Stimulated activated CD8-positive, alpha-beta memory T cell treated with anti-CD3 and anti-CD28 coated beads, Interleukin-12 subunit alpha, Interleukin-12 subunit beta, amount 100 ng/mL, for 4 hours (primary cell): Measurements from ENCODE around the gene TBC1D23.
"Not testable (repeated sequence)": the region's sequence is repeated elsewhere in the genome, so short reads cannot be mapped to it uniquely, and the experiment has no call there.

ENCODE experiments used
- DNase-seq: peaks from one replicate; pipeline ENCODE4 v3.0.0-alpha.2; 2020; ENCODE audit warnings: low read depth

Gene TBC1D23

GRCh38 chr3:100306695-100307094, 45.9 kb downstream of the TBC1D23 start:
- no peak for DNase-seq

DNA sequence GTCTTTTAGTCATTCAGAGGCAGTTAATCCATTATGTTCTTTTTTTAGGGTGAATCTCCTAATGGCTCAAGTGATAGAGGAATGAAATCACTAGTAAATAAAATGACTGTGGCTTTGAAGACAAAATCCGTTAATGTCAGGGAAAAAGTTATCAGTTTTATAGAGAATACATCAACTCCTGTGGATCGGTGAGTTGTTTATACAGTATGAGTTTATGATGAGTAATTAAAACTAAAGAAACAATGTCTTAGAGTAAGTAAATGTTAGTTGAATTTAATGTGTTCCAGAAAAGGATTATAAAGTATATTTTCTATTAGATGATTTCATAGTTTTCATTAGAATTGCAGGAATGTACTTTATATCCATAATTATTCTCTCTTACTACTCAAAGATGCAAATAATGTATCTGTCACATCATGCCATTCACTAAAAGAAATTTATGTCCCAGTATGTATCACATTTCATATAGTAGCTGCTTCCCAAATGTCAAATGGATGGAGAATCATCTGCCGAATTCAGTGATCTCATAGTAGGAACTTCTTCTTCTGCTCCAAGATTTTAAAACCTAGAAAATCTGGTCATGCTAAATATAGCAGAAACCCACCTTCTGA, 49.7 kb downstream of the TBC1D23 start:
- DNase-seq, result no peak

DNA sequence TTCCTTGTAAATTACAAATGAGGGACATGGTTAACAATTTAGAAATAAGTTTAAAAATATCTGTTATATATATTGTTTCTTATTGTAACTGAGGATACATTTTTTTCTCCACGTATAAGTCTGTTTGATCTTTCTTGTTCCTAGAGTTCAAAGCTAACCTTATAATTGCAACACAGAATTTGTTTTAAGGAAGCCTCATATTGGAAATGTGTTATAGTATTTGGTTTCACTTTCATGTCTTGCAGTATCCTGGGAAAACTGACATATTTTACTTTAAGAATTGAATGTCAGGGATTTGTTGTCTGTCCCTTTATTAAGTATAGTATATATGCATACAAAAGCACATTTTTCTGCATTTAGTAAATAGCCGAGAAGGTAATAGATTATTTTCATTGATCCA, 50.2 kb downstream of the TBC1D23 start:
- no peak for DNase-seq

DNA sequence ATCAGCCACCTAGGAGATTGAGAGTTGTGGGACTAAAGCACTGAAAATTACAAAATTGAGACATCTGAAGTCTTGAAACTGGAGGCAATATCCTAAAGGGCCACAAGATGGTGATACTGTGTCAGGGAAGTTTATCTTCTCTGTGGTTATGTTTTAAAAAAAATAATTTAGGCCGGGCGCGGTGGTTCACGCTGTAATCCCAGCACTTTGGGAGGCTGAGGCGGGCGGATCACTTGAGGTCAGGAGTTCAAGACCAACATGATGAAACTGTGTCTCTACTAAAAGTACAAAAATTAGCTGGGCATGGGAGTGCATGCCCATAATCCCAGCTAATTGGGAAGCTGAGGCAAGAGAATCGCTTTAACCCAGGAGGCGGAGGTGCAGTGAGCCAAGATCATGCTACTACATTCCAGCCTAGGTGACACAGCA, 55.9 kb downstream of the TBC1D23 start:
- DNase-seq, result no peak

DNA sequence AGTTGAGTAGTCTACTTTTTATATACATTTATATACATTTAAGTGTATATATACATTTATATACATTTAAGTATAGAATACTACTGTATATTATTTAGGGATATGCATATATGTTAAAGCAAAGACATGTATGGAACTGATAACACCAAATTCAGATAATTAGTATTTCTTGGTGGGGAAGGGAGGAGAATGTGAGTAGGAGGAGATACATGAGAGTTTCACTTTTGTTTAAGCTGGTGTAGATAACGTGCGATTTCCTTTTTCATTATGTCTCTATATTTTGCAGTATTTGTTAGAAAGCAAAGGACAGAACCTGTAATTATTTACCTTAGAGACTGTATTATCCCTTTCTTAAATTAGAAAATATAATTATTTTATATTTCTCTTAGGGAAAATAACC, 57.1 kb downstream of the TBC1D23 start:
- no peak for DNase-seq

DNA sequence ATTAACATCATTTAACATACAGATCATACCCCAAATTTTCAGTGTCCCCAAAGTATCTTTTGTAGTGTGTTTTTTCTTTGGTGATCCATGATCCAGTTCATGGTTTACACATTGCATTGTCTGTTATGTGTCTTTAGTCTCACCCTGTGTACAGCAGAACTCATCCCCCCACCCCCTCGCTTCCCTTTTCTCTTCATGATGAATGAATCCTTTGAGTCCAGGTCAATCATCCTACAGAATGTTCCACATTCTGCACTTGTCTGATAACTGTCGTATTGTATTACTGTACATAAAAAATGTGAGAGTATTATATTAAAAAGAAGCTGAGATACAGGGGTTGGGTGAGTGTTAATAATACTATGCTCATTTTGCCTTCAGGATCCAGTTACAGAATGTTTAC, 59.2 kb downstream of the TBC1D23 start:
- no peak for DNase-seq

DNA sequence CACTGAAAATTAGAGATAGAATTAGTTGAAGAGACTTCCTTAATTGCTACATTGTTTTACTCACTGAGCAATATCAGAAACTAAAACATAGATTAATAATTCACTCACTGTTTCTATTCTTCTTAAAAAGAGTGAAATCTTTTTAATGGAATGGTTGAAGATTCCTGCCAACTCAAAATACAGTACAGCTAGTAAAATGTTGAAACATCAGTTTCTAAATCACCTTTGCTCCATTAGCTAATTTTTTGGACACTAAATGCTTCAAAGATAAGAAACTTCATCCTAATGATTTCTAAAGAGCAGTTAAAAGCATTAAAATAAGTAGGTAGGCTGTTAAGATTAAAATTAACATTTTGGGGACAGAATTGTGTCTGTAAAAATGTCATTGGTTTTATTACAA, 63.3 kb downstream of the TBC1D23 start:
- no peak for DNase-seq

GRCh38 chr3:100325827-100326226, 65.0 kb downstream of the TBC1D23 start:
- no peak for DNase-seq

DNA sequence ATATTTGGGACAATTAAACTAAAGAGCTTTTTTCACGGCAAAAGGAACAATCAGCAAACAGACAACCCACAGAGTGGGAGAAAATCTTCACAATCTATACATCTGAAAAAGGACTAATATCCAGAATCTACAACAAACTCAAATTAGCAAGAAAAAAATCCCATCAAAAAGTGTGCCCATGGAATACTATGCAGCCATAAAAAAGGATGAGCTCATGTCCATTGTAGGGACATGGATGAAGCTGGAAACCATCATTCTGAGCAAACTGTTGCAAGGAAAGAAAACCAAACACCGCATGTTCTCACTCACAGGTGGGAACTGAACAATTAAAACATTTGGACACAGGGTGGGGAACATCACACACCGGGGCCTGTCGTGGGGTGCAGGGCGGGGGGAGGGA, 66.6 kb downstream of the TBC1D23 start:
- DNase-seq, result not testable (repeated sequence)

- no peak for DNase-seq
Observed at GRCh38 chr3:100329800-100330489, 69.2 kb downstream of the TBC1D23 start.

DNA sequence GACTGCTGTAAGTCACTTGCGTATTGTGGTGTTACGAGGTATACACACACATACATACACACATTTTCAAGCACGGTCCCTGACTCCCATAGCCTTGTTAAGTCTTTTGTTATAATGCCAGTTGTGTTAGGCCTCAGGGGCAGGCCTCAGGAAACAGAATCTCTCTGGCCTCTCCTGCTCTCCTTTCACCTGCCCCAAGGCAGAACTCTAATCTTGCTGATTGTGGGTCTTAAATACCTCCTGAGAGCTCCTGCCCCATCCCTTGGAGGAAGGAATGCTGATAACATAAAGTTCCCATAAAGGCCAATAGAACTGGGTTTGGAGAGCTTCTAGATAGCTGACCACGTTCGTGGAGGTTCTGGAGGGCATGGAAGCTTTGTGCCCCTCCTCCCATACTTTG, 69.9 kb downstream of the TBC1D23 start:
- no peak for DNase-seq

DNA sequence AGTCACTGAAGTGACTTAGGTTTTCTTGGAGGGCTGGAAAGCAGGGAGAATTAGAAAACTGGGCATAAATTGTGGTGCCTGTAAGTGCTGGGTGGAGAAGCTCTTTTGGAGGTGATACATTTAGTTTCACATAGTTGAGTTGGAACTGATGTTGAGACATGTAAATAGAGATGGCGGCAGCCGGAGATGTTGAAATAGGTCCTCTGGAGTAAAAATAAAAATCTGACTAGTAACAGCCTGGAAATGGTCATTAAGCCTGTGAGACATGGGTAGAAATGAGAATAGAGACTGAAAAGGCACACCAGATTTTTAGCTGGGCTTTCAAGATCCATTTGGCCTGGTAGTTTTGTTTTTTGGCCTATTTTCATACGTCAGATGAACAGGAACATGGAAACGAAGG, 70.9 kb downstream of the TBC1D23 start:
- DNase-seq, result no peak

DNA sequence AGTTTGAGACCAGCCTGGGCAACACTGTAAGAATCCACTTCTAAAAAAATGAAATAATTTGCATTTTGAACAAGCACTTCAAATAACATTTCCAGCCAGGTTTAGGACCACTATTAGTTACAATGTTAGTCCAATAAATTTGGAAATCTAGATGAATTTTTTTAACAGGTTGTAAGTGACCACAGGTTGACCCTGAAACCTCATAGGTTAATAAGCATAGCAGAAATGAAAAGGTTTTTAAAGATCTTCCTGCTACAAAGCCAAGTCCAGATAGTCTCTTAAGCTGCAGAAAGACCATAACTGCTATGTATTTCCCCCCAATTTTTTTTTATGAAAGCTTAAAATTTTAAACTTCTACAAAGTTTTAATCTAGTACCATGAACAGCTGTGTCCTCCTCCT, 72.3 kb downstream of the TBC1D23 start:
- DNase-seq, result no peak

DNA sequence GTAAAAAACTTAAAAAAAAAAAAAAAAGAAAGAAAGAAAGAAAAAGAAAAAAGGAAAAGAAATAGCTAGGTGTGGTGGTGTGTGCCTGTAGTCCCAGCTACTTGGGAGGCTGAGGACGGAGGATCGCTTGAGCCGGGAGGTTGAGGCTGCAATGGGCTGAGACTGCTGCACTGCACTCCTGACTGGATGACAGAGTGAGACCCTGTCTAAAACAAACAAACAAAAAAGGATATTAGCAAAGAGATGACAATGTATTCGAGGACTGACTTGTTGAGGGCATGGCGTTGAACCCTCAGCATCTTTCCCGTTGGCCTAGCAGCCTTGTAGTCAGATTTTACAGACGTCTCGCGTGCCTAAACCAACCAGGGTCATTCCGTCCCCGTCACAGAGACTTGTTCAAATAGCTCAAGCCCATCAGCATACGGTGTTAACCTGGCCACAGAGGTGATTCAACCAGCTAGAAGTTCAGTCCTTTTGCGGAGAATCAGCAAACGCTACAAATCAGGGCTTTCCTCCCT, 73.2 kb downstream of the TBC1D23 start:
- no peak for DNase-seq

DNA sequence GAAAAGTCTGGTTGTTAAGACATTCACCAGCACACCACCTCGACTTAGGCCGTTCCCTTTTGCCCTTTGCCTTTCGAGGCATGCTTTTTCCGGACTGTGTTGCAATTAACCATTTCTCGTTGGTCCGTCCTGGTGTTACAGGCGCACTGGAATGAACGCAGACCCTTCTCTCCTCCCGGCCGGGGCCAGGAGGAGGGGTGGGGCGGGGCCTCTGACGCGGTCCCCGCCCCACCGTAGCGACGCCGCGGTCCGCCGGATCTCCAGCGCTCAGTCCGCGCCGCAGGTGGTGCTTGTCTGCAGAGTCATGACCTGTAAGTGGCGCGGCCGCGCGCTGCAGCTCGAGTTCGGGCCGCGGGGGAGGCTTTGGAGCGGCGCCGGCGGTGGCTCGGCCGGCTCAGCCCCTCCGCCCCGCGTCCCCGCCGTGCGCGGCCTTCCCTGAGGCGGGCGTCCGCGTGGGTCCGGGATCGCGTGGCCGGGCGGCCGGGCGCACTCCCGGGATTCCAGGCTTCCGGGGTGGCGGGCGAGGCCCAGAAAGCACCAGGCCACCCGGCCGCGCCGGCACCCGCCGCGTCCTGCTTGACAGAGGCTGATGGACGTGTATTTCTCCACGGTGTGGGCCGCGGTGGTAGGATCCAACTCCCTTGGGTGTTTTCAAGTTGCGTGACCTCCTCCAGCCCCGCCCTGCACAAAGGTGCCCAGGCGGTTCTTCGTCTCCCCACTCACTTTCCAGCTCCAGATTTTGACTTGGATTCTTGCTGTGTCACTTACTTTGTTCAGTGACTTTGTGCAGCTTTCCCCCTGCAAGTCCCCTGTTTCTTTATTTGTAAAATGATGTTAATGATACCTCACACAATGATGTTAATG, 73.9 kb downstream of the TBC1D23 start, which contains the start of gene NIT2:
TSS of gene NIT2 (plus strand) at position 270 of the 864 bp plus-strand sequence. CDS start at position 305, 35 bp downstream.
- DNase-seq, result peak; percentile 66

- no peak for DNase-seq
Observed at GRCh38 chr3:100335434-100335833, 74.6 kb downstream of the TBC1D23 start.

DNA sequence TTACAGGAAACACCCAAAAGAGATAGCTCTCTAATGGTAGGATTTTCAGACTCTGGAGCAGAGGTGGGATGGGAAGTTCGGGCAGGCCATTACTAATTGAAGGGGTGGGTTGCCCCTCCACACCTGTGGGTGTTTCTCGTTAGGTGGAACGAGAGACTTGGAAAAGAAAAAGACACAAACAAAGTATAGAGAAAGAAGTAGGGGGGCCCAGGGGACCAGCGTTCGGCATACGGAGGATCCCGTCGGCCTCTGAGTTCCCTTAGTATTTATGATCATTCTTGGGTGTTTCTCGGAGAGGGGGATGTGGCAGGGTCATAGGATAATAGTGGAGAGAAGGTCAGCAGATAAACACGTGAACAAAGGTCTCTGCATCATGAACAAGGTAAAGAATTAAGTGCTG, 75.4 kb downstream of the TBC1D23 start:
- DNase-seq, result not testable (repeated sequence)

GRCh38 chr3:100338911-100339310, 78.1 kb downstream of the TBC1D23 start:
- no peak for DNase-seq

DNA sequence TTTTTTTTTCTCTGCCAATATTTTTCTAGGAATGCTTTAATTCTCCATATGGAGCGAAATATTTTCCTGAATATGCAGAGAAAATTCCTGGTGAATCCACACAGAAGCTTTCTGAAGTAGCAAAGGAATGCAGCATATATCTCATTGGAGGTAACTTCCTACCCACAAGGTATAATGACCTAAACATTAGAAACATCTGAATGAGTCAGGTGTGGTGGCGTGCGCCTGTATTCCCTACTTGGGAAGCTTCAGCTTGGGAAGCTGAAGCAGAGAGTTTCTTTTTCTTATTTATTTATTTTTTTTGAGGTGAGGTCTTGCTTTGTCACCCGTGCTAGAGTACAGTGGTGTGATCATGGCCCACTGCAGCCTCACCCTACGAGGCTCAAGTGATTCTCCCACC, 79.0 kb downstream of the TBC1D23 start:
- DNase-seq, result no peak

- no peak for DNase-seq
Observed at GRCh38 chr3:100340527-100340926, 79.7 kb downstream of the TBC1D23 start.

DNA sequence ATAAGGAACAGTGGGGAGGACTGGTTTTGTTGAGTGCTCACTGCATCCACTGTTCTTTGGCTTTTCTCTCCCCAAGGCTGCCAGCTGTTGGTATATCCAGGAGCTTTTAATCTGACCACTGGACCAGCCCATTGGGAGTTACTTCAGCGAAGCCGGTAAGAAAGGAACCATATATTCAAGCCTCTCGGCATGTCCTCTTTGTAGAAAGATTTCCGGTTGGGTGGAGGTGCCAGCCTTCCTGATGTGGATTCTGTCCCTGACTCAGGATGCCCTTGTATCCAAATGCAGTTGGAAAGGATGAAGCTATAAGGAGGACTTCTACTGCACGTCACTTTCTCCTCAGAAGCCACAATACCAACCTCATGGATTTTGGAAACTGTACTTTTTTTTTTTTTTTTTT, 87.9 kb downstream of the TBC1D23 start:
- no peak for DNase-seq

DNA sequence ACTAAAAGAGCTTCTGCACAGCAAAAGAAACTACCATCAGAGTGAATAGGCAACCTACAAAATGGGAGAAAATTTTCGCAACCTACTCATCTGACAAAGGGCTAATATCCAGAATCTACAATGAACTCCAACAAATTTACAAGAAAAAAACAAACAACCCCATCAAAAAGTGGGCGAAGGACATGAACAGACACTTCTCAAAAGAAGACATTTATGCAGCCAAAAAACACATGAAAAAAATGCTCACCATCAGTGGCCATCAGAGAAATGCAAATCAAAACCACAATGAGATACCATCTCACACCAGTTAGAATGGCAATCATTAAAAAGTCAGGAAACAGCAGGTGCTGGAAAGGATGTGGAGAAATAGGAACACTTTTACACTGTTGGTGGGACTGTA, 91.0 kb downstream of the TBC1D23 start:
- not testable (repeated sequence) for DNase-seq
